Peyer's patch (tissue), 4 donors: ENCODE data around the gene RSRC1.

ENCODE experiments used
- CTCF ChIP-seq, 6 experiments: fragments of 450-650 bp in 4 of 6; fragments of 200-600 bp in 2 of 6; sonication (generic) in 1 of 6; IDR thresholded peaks; one replicate each; pipeline ENCODE4 v1.5.1; 2017 to 2019; ENCODE audit warnings: antibody characterized with exemption in 6 of 6, mild to moderate bottlenecking in 3 of 6, moderate library complexity in 1 of 6
- POLR2A ChIP-seq, 2 donors: fragments of 450-650 bp; IDR thresholded peaks; one replicate each; pipeline ENCODE4 v1.5.1; 2017; ENCODE audit warnings: antibody characterized with exemption in 2 of 2, mild to moderate bottlenecking in 2 of 2, moderate library complexity in 2 of 2

- TF ChIP-seq CTCF (IDR thresholded peaks at IDR 0.05) (no peak), POLR2A (IDR thresholded peaks at IDR 0.05) (no peak)
These were observed 430.2 kb downstream of the RSRC1 start for GRCh38 chr3:158540066-158540465.
